VCaP (cell line): ENCODE data around the gene HEPHL1.

Experiments used
- H3K27ac ChIP-seq: fragments of 450-650 bp; 2 replicates; pipeline ENCODE4 v1.5.1; 2017
- TF ChIP-seq, protein P1 (sequence below): fragments of 450-650 bp; conservative IDR thresholded peaks from 2 replicates; pipeline ENCODE4 v1.5.1; 2017; ENCODE audit warnings: mild to moderate bottlenecking, moderate library complexity

HEPHL1 gene

DNA sequence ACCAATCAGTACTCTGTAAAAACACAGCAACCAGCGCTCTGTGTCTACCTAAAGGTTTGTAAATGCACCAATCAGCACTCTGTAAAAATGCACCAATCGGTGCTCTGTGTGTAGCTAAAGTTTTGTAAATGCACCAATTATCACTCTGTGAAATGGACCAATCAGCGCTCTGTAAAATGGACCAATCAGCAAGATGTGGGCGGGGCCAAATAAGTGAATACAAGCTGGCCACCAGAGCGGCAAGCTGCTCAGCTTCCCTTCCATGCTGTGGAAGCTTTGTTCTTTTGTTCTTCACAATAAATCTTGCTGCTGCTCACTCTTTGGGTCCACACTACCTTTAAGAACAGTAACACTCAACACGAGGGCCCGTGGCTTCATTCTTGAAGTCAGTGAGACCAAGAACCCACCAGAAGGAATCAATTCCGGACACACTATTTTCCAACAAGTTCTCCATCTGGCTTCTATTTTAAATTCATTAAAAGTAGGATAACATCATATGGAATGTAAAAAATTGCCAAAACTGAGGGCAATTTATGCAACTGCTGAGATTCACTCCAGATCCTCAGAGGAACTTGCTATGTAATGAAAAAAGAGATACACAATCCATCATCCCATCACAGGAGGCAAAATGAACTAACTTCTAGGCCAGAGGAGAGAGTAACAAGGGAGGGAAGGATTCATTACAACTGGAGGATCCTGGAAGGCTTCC, 104.4 kb downstream of the HEPHL1 start:
- no peak overlapping the region for H3K27ac ChIP-seq
- TF ChIP-seq, protein P1, sequence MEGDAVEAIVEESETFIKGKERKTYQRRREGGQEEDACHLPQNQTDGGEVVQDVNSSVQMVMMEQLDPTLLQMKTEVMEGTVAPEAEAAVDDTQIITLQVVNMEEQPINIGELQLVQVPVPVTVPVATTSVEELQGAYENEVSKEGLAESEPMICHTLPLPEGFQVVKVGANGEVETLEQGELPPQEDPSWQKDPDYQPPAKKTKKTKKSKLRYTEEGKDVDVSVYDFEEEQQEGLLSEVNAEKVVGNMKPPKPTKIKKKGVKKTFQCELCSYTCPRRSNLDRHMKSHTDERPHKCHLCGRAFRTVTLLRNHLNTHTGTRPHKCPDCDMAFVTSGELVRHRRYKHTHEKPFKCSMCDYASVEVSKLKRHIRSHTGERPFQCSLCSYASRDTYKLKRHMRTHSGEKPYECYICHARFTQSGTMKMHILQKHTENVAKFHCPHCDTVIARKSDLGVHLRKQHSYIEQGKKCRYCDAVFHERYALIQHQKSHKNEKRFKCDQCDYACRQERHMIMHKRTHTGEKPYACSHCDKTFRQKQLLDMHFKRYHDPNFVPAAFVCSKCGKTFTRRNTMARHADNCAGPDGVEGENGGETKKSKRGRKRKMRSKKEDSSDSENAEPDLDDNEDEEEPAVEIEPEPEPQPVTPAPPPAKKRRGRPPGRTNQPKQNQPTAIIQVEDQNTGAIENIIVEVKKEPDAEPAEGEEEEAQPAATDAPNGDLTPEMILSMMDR: no peak

DNA sequence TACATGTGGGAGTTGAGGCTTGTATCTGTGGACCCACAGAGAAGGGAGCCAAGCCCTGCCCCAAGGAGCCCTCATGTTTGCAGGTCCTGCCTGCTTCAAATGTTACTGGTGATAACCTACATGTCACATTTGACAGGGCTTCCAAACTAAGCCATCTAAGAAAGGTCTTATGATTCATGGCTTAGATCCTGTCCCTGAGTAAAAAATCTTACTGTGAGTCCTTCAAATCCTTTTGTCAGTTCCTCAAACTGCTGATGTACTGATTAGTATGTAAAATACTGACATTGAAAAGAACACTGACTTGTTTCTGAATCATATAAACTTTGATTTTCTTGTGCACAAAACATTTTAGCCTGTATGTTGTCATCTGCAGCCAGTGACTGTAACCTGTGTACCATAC, 106.5 kb downstream of the HEPHL1 start:
- TF ChIP-seq, protein P1: no peak

DNA sequence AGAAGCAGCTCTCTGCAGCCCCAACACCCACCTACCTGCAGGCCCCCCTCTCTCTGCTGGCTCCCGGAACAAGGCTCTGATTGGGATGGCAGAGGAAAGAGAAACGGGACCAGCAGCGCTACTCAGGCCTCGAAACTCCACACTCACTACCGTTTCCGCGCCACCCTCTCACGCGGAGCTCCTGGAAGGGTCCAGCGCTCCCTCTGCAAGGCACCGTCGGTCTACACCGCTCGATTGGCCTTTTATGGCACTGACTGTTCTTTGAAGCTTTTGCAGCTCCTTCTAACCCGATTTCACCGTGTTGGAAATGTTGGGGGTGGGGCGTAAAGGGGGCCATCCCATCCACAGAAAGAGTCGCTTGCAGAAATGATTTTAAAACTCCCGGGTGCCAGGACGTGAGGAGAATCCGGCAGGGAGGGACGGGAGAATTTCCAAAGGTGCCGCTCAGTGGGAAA, 107.2 kb downstream of the HEPHL1 start:
- TF ChIP-seq, protein P1: no peak

More for the DNA sequence above, 106.5 kb downstream of the HEPHL1 start:
- H3K27ac ChIP-seq: peak overlapping the region; percentile 95

DNA sequence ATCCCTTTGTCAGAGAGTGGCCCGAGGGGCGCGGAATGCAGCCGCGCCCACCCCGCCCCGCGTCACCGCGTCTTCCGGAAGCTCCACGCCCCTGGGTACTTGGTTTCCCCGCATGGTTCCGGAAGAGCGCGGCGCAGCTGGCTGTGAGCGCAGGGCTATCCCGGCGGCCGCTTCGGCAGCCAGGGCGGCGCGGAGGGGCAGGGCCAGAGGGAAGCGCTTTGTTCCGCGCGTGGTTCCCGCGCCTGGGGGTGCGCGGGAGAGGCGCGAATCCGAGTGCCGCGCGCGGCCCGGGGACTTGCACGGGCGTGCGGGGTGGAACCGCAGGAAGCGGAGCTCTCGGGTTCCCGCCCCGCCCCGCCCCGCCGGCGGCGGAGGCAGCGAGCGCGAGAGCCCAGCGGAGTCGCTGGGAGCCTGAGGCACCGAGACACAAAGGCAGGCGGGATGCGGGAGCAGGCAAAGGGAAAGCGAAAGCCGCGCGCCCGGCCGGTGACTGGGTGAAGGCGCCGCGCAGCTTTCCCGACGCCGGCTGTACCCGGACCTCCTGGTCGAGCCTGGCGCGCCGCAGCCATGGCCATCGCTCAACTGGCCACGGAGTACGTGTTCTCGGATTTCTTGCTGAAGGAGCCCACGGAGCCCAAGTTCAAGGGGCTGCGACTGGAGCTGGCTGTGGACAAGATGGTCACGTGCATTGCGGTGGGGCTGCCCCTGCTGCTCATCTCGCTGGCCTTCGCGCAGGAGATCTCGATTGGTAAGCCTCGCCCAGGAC, 107.8 kb downstream of the HEPHL1 start, which contains the start of gene PANX1:
Gene PANX1 (plus strand): TSS at position 96 of the 766 bp plus-strand sequence. CDS start 472 bp downstream, at position 568.
- TF ChIP-seq, protein P1: no peak
- peak within 1 kb of the TSS; percentile 95 for H3K27ac ChIP-seq

More for the DNA sequence above, 107.2 kb downstream of the HEPHL1 start:
- H3K27ac ChIP-seq: peak overlapping the region; percentile 95

DNA sequence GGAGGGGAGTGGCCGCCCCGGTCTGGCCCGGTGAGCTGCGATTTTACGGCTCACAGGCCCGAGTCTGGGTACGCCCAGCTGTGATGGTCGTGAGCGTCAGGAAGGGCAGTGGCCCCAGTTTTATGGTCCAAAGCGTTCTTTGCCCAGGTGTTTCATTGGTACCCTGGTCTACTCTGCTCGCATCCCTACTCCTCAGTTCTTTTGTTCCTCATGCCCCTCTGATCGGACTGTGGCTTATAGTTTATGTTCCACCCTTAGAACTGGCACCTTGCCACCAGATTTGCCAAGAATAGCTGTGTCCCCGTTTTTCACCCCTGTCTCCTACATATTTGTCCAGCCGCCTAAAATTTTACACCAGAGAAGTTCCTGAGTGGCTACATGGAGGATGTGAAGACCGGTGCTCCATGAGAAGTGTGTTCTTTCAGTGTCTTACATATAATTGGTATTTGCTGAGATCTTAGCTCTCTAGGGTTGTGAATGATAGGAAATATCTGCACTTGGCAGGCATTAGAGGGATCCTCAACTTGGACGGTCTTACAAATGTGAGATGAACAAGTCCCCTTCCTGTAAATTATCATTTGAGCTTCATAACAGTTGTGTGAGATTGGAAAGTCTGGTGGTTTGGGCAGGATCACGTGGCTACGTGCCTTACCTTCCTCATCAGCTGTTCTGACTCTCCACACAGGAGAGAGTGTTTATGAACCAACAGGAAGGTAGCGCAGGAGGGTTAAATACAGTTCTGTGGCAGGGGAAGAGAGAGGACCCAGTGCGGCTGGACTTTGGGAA, 108.6 kb downstream of the HEPHL1 start:
- peak overlapping the region; percentile 95 for H3K27ac ChIP-seq
- TF ChIP-seq, protein P1: no peak

DNA sequence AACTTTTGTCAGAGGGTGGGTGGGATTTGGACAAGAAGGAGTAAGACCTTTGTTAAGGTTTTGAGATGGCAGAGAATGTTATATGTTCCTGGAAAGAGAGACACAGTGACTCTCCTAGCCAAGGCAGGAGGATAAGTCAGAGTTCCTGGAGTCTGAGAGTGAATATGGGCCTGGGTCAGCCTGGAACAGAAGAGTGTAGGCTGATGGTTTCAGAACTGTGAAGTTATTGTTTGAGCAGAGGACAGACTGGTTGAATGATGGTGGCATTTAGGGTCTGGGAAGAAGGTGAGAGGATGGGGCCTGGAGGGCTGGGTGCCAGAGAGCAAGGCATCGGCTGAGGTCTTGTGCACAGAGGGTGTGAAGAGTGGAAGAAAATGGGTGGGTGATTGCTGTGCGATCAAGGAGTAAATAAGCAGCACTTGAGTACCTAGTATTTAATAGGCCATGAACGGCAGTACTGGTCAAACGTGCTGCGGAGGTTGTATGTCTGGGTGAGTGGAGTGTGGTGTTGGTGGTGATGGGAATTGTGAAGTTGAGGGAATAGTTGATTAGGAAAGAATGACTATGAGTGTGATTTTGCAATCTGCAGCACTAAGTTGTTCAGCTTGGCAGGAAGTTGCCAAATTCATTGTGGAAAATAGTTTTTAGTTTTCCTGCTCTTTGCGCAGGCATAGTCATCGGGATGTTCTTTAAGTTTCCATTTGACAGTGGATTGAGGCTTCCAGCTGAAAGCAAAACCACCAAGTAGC, 109.3 kb downstream of the HEPHL1 start:
- TF ChIP-seq, protein P1: no peak
- H3K27ac ChIP-seq: no peak overlapping the region
